WTC11 (cell line): Measurements from ENCODE around the gene FBN2. TPM values are rescaled to one million over a fixed set of nuclear protein-coding genes. Genes with fewer than 3 reads are reported as not detected.

ENCODE experiments used
- ATAC-seq: fragments of 200-7000 bp; cut with Tn5 transposase; 2 replicates; pipeline ENCODE4 v1.10.0; 2021; ENCODE audit warnings: mild to moderate bottlenecking, moderate library complexity
- CTCF ChIA-PET: fragments of 300-600 bp; sonication (Branson Sonifier 250); formaldehyde crosslinking; loops from one replicate; lab custom pipeline; 2021; ENCODE audit warnings: antibody characterized with exemption; lab: Charles Lee
- POLR2A ChIA-PET: fragments of 350-600 bp; sonication (Branson Sonifier 250); formaldehyde crosslinking; loops from one replicate; lab custom pipeline; 2021; ENCODE audit warnings: antibody characterized with exemption; lab: Charles Lee
- DNase-seq: peaks from one replicate; pipeline ENCODE4 v3.0.0; 2021; ENCODE audit warnings: low spot score
- H3K27ac Mint-ChIP-seq: 2 replicates; pipeline ENCODE4 v1.8.0; 2021; ENCODE audit warnings: mixed read lengths
- H3K27me3 Mint-ChIP-seq: 2 replicates; pipeline ENCODE4 v1.8.0; 2021; ENCODE audit warnings: low read depth, mild to moderate bottlenecking, moderate library complexity, mixed read lengths
- H3K36me3 Mint-ChIP-seq: 2 replicates; pipeline ENCODE4 v1.8.0; 2021; ENCODE audit warnings: mixed read lengths
- H3K4me1 Mint-ChIP-seq: 2 replicates; pipeline ENCODE4 v1.8.0; 2022; ENCODE audit warnings: mixed read lengths
- H3K4me3 Mint-ChIP-seq: 2 replicates; pipeline ENCODE4 v1.8.0; 2021; ENCODE audit warnings: mild to moderate bottlenecking, moderate library complexity, mixed read lengths
- H3K9me3 Mint-ChIP-seq: 2 replicates; pipeline ENCODE4 v1.8.0; 2021; ENCODE audit warnings: mixed read lengths
- ATF1 ChIP-seq: sonication (generic); formaldehyde crosslinking; IDR thresholded peaks from 2 replicates; pipeline ENCODE4 v1.8.1; 2023; ENCODE audit warnings: mild to moderate bottlenecking, moderate library complexity, missing genetic modification reagents
- ATF2 ChIP-seq: sonication (generic); formaldehyde crosslinking; IDR thresholded peaks from 2 replicates; pipeline ENCODE4 v1.8.1; 2022; ENCODE audit warnings: low read depth, missing genetic modification reagents, borderline replicate concordance
- CBFB ChIP-seq: sonication (generic); formaldehyde crosslinking; IDR thresholded peaks from 2 replicates; pipeline ENCODE4 v1.8.1; 2022; ENCODE audit warnings: mild to moderate bottlenecking, low read depth, missing genetic modification reagents
- CTCF ChIP-seq: fragments of 200-600 bp; IDR thresholded peaks from 2 replicates; pipeline ENCODE4 v1.8.0; 2022; ENCODE audit warnings: antibody characterized with exemption
- EMX1 ChIP-seq: fragments of 250-450 bp; sonication (Bioruptor Pico); IDR thresholded peaks from 2 replicates; pipeline ENCODE4 v1.8.0; 2021; ENCODE audit warnings: mild to moderate bottlenecking
- FOXK1 ChIP-seq: sonication (generic); formaldehyde crosslinking; IDR thresholded peaks from 2 replicates; pipeline ENCODE4 v1.8.0; 2022; ENCODE audit warnings: mild to moderate bottlenecking, moderate library complexity, missing genetic modification reagents
- HMGXB4 ChIP-seq: sonication (generic); formaldehyde crosslinking; IDR thresholded peaks from 2 replicates; pipeline ENCODE4 v1.8.1; 2023; ENCODE audit warnings: mild to moderate bottlenecking, moderate library complexity, missing genetic modification reagents
- IRF1 ChIP-seq: sonication (generic); formaldehyde crosslinking; IDR thresholded peaks from 2 replicates; pipeline ENCODE4 v1.8.0; 2023; ENCODE audit warnings: missing genetic modification reagents
- JUN ChIP-seq: sonication (generic); formaldehyde crosslinking; IDR thresholded peaks from 2 replicates; pipeline ENCODE4 v1.8.0; 2023; ENCODE audit warnings: mild to moderate bottlenecking, missing genetic modification reagents
- KAT7 ChIP-seq: sonication (generic); formaldehyde crosslinking; IDR thresholded peaks from 2 replicates; pipeline ENCODE4 v1.8.1; 2023; ENCODE audit warnings: missing genetic modification reagents, mild to moderate bottlenecking, borderline replicate concordance
- MLX ChIP-seq: sonication (generic); formaldehyde crosslinking; IDR thresholded peaks from 2 replicates; pipeline ENCODE4 v1.8.1; 2023; ENCODE audit warnings: mild to moderate bottlenecking, missing genetic modification reagents, moderate library complexity
- RELA ChIP-seq: sonication (generic); formaldehyde crosslinking; IDR thresholded peaks from 2 replicates; pipeline ENCODE4 v1.8.1; 2022; ENCODE audit warnings: missing genetic modification reagents, mild to moderate bottlenecking, borderline replicate concordance
- TEAD1 ChIP-seq: sonication (generic); formaldehyde crosslinking; IDR thresholded peaks from 2 replicates; pipeline ENCODE4 v1.8.0; 2022; ENCODE audit warnings: mild to moderate bottlenecking, missing genetic modification reagents
- TEAD4 ChIP-seq: sonication (generic); formaldehyde crosslinking; IDR thresholded peaks from 2 replicates; pipeline ENCODE4 v1.8.0; 2022; ENCODE audit warnings: mild to moderate bottlenecking, missing genetic modification reagents
- USF2 ChIP-seq: sonication (generic); formaldehyde crosslinking; IDR thresholded peaks from 2 replicates; pipeline ENCODE4 v1.8.1; 2023; ENCODE audit warnings: mild to moderate bottlenecking, missing genetic modification reagents, moderate library complexity
- ZBTB43 ChIP-seq: sonication (generic); formaldehyde crosslinking; IDR thresholded peaks from 2 replicates; pipeline ENCODE4 v1.8.1; 2023; ENCODE audit warnings: mild to moderate bottlenecking, missing genetic modification reagents
- ZNF121 ChIP-seq: sonication (generic); formaldehyde crosslinking; IDR thresholded peaks from 2 replicates; pipeline ENCODE4 v1.8.0; 2023; ENCODE audit warnings: missing genetic modification reagents
- ZNF281 ChIP-seq: sonication (generic); formaldehyde crosslinking; IDR thresholded peaks from 2 replicates; pipeline ENCODE4 v1.8.0; 2023; ENCODE audit warnings: mild to moderate bottlenecking, missing genetic modification reagents
- total RNA-seq: library from RNA; stranded (reverse); gene quantifications from 3 replicates; pipeline ENCODE4 v1.2.3, GENCODE V29; 2021

The FBN2 gene
- total RNA-seq, 1 experiment from 2014 or later, result 56.7 TPM

- TF ChIP-seq EMX1 (CRISPR knock-in tag) (no peak), USF2 (no peak), JUN (CRISPR knock-in tag) (no peak), TEAD4 (no peak), FOXK1 (no peak), MLX (CRISPR knock-in tag) (no peak), CTCF (no peak), CBFB (CRISPR knock-in tag) (no peak), ATF1 (no peak), IRF1 (CRISPR knock-in tag) (no peak), ZBTB43 (no peak), RELA (CRISPR knock-in tag) (no peak), KAT7 (CRISPR knock-in tag) (no peak), HMGXB4 (CRISPR knock-in tag) (no peak), ATF2 (CRISPR knock-in tag) (no peak), ZNF281 (CRISPR knock-in tag) (no peak), TEAD1 (CRISPR knock-in tag) (no peak), ZNF121 (CRISPR knock-in tag) (no peak)
- H3K4me1 Mint-ChIP-seq, result peaks cover 22% of the 10 kb centered on the region
- DNase-seq (no peak), ATAC-seq (no peak)
- H3K4me3 Mint-ChIP-seq, result no peak overlapping the region
- peaks cover 5% of the 10 kb centered on the region for H3K9me3 Mint-ChIP-seq
- H3K36me3 Mint-ChIP-seq, result no peaks in the 10 kb centered on the region
- H3K27ac Mint-ChIP-seq, result no peak overlapping the region
- POLR2A ChIA-PET, result interaction anchor here (0.6 kb wide), 1 partner anchor 144 kb away, joined by 3 read pairs; no protein-coding TSS in a partner anchor
- no peaks in the 10 kb centered on the region for H3K27me3 Mint-ChIP-seq
- CTCF ChIA-PET, result no interaction called here
Observed at GRCh38 chr5:128427921-128428320, 110.1 kb downstream of the FBN2 start.
